Cardiac muscle cell (in vitro differentiated cells and primary cell): Measurements from ENCODE around the gene REM2. TPM values are rescaled to one million over a fixed set of nuclear protein-coding genes. Genes with fewer than 3 reads are reported as not detected.

Source experiments
- DNase-seq, 2 donors: peaks; one replicate each; pipeline versions ENCODE4 v3.0.0 to v3.0.0-alpha.2; 2010 to 2017; ENCODE audit warnings: low read depth in 1 of 2, low spot score in 1 of 2
- H3K27ac ChIP-seq: fragments of 200-600 bp; sonication (generic); 2 replicates; pipeline ENCODE4 v1.5.1; 2016
- H3K27me3 ChIP-seq: fragments of 200-600 bp; sonication (generic); 2 replicates; pipeline ENCODE4 v1.6.0; 2016; ENCODE audit warnings: control low read depth
- H3K36me3 ChIP-seq: fragments of 200-600 bp; sonication (generic); 2 replicates; pipeline ENCODE4 v1.5.1; 2016; ENCODE audit warnings: control low read depth
- H3K4me1 ChIP-seq: fragments of 200-600 bp; sonication (generic); 2 replicates; pipeline ENCODE4 v1.8.1; 2017; ENCODE audit warnings: low read depth, mild to moderate bottlenecking, mixed run types
- H3K4me3 ChIP-seq: fragments of 200-600 bp; sonication (generic); 2 replicates; pipeline ENCODE4 v1.5.1; 2016; ENCODE audit warnings: mild to moderate bottlenecking
- H3K9me3 ChIP-seq: fragments of 200-600 bp; sonication (generic); 2 replicates; pipeline ENCODE4 v1.5.1; 2017; ENCODE audit warnings: low read depth, mild to moderate bottlenecking, control low read depth
- CTCF ChIP-seq: IDR thresholded peaks from 2 replicates; pipeline ENCODE4 v1.5.1; 2012; ENCODE audit warnings: low read depth, mild to moderate bottlenecking, low read length
- polyA plus RNA-seq: library from polyadenylated mRNA; unstranded; fragments of >200 nt; fragmentation: Nextera tagmentation; extraction: Ambion mirVana; gene quantifications from 2 replicates; pipeline ENCODE4 v1.2.1, GENCODE V29; 2016
- total RNA-seq: library from RNA; depleted of rRNA; stranded (reverse); fragments of >200 nt; gene quantifications from 2 replicates; pipeline ENCODE4 v1.2.3, GENCODE V29; 2016

Gene REM2
- total and polyA plus RNA-seq, 2 experiments from 2014 or later, result 2.7 to 5.1 TPM

DNA sequence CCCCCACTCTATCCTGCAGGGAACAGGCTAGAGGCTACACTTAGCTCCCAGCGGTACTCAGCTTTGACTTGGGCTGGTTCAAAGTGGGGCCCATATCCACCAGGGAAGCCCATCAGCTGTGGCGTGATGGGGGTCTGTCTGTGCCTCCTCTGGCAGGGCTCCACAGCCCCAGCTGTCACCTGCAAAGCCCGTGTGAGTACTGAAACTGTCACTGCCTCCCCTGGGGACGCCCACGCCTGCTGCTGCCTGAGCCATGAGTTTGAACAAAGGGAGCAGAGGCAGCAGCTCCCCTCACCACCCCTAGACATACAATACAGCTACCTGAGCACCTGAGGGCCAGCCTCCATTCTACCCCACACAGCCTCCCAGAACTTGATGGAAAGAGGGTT is 5.0 kb downstream of the REM2 start:
- Histone ChIP-seq H3K27ac (peak overlapping the region; percentile 61), H3K9me3 (no peaks in the 10 kb centered on the region), H3K4me1 (peaks cover 21% of the 10 kb centered on the region), H3K27me3 (no peaks in the 10 kb centered on the region), H3K4me3 (peak overlapping the region; percentile 45), H3K36me3 (no peaks in the 10 kb centered on the region)
- no peak for TF ChIP-seq CTCF
- DNase-seq, result no peak

- H3K27ac ChIP-seq, result no peak overlapping the region
- no peaks in the 10 kb centered on the region for H3K27me3 ChIP-seq
- DNase-seq, result no peak
Measured at GRCh38 chr14:22888662-22889061, 5.6 kb downstream of the REM2 start.

GRCh38 chr14:22890416-22890815 is 7.4 kb downstream of the REM2 start:
- no peak for TF ChIP-seq CTCF
- peaks cover 6% of the 10 kb centered on the region for H3K4me1 ChIP-seq
- DNase-seq, result no peak

More at GRCh38 chr14:22888662-22889061, 5.6 kb downstream of the REM2 start:
- Histone ChIP-seq H3K4me3 (no peak overlapping the region), H3K9me3 (no peaks in the 10 kb centered on the region), H3K4me1 (peaks cover 14% of the 10 kb centered on the region), H3K36me3 (no peaks in the 10 kb centered on the region)
- TF ChIP-seq CTCF, result no peak

GRCh38 chr14:22892488-22892887 is 9.5 kb downstream of the REM2 start:
- no peaks in the 10 kb centered on the region for H3K9me3 ChIP-seq
- no peaks in the 10 kb centered on the region for H3K27me3 ChIP-seq
- H3K4me1 ChIP-seq, result peaks cover 5% of the 10 kb centered on the region
- H3K27ac ChIP-seq, result no peak overlapping the region
- no peak overlapping the region for H3K4me3 ChIP-seq
- no peak for TF ChIP-seq CTCF
- no peak for DNase-seq
- H3K36me3 ChIP-seq, result no peaks in the 10 kb centered on the region

More at GRCh38 chr14:22890416-22890815, 7.4 kb downstream of the REM2 start:
- H3K27ac ChIP-seq, result no peak overlapping the region
- H3K9me3 ChIP-seq, result no peaks in the 10 kb centered on the region
- no peaks in the 10 kb centered on the region for H3K27me3 ChIP-seq
- no peak overlapping the region for H3K4me3 ChIP-seq
- H3K36me3 ChIP-seq, result no peaks in the 10 kb centered on the region

GRCh38 chr14:22893706-22894105 is 10.7 kb downstream of the REM2 start:
- H3K9me3 ChIP-seq, result no peaks in the 10 kb centered on the region
- peaks cover 8% of the 10 kb centered on the region for H3K4me1 ChIP-seq
- no peaks in the 10 kb centered on the region for H3K36me3 ChIP-seq
- H3K4me3 ChIP-seq, result no peak overlapping the region
- H3K27ac ChIP-seq, result no peak overlapping the region
- no peak for TF ChIP-seq CTCF
- H3K27me3 ChIP-seq, result no peaks in the 10 kb centered on the region
- no peak for DNase-seq

- no peak overlapping the region for H3K4me3 ChIP-seq
- H3K27me3 ChIP-seq, result no peaks in the 10 kb centered on the region
- TF ChIP-seq CTCF, result no peak
- no peaks in the 10 kb centered on the region for H3K9me3 ChIP-seq
- H3K27ac ChIP-seq, result no peak overlapping the region
- H3K4me1 ChIP-seq, result peaks cover 8% of the 10 kb centered on the region
- no peaks in the 10 kb centered on the region for H3K36me3 ChIP-seq
- DNase-seq, result no peak
Measured at GRCh38 chr14:22895402-22895801, 12.4 kb downstream of the REM2 start.
